Effector memory CD8-positive, alpha-beta T cell (primary cell): ENCODE data around the gene RXYLT1.

Source experiments
- ATAC-seq: fragments of 150-1000 bp; cut with Tn5 transposase; replicated peaks from 2 replicates; pipeline ENCODE4 v1.10.0; 2021; ENCODE audit warnings: mild to moderate bottlenecking, moderate library complexity
- DNase-seq, 3 experiments: peaks; one replicate each; pipeline ENCODE4 v3.0.0; 2021
- H3K27ac Mint-ChIP-seq, 2 donors: one replicate each; pipeline ENCODE4 v1.8.0; 2022; ENCODE audit warnings: mild to moderate bottlenecking in 2 of 2, mixed read lengths in 2 of 2, moderate library complexity in 2 of 2
- H3K27me3 Mint-ChIP-seq, 2 donors: one replicate each; pipeline ENCODE4 v1.8.0; 2022; ENCODE audit warnings: mixed read lengths in 2 of 2
- H3K36me3 Mint-ChIP-seq: one replicate; pipeline ENCODE4 v1.8.0; 2022; ENCODE audit warnings: mild to moderate bottlenecking, moderate library complexity, mixed read lengths; ENCODE audit not compliant: insufficient read depth
- H3K4me1 Mint-ChIP-seq, 2 donors: one replicate each; pipeline ENCODE4 v1.8.0; 2022; ENCODE audit warnings: low read depth in 2 of 2, mixed read lengths in 2 of 2
- H3K4me3 Mint-ChIP-seq, 2 donors: one replicate each; pipeline ENCODE4 v1.8.0; 2022; ENCODE audit warnings: mild to moderate bottlenecking in 2 of 2, mixed read lengths in 2 of 2, moderate library complexity in 2 of 2
- H3K9me3 Mint-ChIP-seq, 2 donors: one replicate each; pipeline ENCODE4 v1.8.0; 2022; ENCODE audit warnings: mixed read lengths in 2 of 2

Gene RXYLT1

GRCh38 chr12:63809566-63809965 is 29.9 kb downstream of the RXYLT1 start:
- Mint-ChIP-seq H3K36me3 (no peaks in the 10 kb centered on the region), H3K9me3 (no peaks in the 10 kb centered on the region), H3K27me3 (no peaks in the 10 kb centered on the region), H3K27ac (no peak overlapping the region), H3K4me3 (no peak overlapping the region), H3K4me1 (peaks cover under 1 to 2% of the 10 kb centered on the region in 2 donors)
- ATAC-seq, result no peak
- DNase-seq, result no peak

- H3K9me3 Mint-ChIP-seq, result no peaks in the 10 kb centered on the region
- H3K27me3 Mint-ChIP-seq, result no peaks in the 10 kb centered on the region
- ATAC-seq, result no peak
- H3K4me1 Mint-ChIP-seq, result peaks cover 13 to 16% of the 10 kb centered on the region in 2 donors
- H3K36me3 Mint-ChIP-seq, result peaks cover 4% of the 10 kb centered on the region
- H3K27ac Mint-ChIP-seq, result no peak overlapping the region
- no peak for DNase-seq
- no peak overlapping the region for H3K4me3 Mint-ChIP-seq
Observed at GRCh38 chr12:63811334-63811733, 31.6 kb downstream of the RXYLT1 start.

- DNase-seq (no peak), ATAC-seq (no peak)
- Mint-ChIP-seq H3K4me1 (peaks cover 13 to 16% of the 10 kb centered on the region in 2 donors), H3K36me3 (peaks cover 4% of the 10 kb centered on the region), H3K27me3 (no peaks in the 10 kb centered on the region), H3K4me3 (no peak overlapping the region), H3K9me3 (no peaks in the 10 kb centered on the region), H3K27ac (no peak overlapping the region)
Observed at GRCh38 chr12:63811755-63812154, 32.0 kb downstream of the RXYLT1 start.

GRCh38 chr12:63814146-63814772 is 34.5 kb downstream of the RXYLT1 start:
- Mint-ChIP-seq H3K27me3 (peaks cover 0 to 6% of the 10 kb centered on the region in 2 donors), H3K9me3 (no peaks in the 10 kb centered on the region), H3K27ac (peak overlapping the region; percentile 49 to 85), H3K4me3 (peak overlapping the region; percentile 54 to 61), H3K4me1 (peaks cover 13 to 16% of the 10 kb centered on the region in 2 donors), H3K36me3 (peaks cover 4% of the 10 kb centered on the region)
- ATAC-seq, result peak; percentile 46
- no peak for DNase-seq

GRCh38 chr12:63815482-63815852 is 35.8 kb downstream of the RXYLT1 start:
- Mint-ChIP-seq H3K27ac (peak overlapping the region; percentile 49 to 85), H3K9me3 (peaks cover 0 to 1% of the 10 kb centered on the region in 2 donors), H3K4me3 (peak overlapping the region; percentile 54 to 61), H3K36me3 (peaks cover 4% of the 10 kb centered on the region), H3K27me3 (peaks cover 0 to 18% of the 10 kb centered on the region in 2 donors), H3K4me1 (peaks cover 13 to 16% of the 10 kb centered on the region in 2 donors)
- ATAC-seq, result no peak
- no peak for DNase-seq

GRCh38 chr12:63816031-63816430 is 36.3 kb downstream of the RXYLT1 start:
- H3K9me3 Mint-ChIP-seq, result peaks cover 0 to 1% of the 10 kb centered on the region in 2 donors
- H3K4me3 Mint-ChIP-seq, result peak overlapping the region in 1 of 2 donors; percentile 61
- H3K36me3 Mint-ChIP-seq, result peaks cover 4% of the 10 kb centered on the region
- H3K27me3 Mint-ChIP-seq, result peaks cover 0 to 18% of the 10 kb centered on the region in 2 donors
- H3K4me1 Mint-ChIP-seq, result peaks cover 13 to 16% of the 10 kb centered on the region in 2 donors
- peak overlapping the region; percentile 49 to 85 for H3K27ac Mint-ChIP-seq
- DNase-seq (no peak), ATAC-seq (no peak)

- no peaks in the 10 kb centered on the region for H3K36me3 Mint-ChIP-seq
- H3K4me3 Mint-ChIP-seq, result no peak overlapping the region
- no peak overlapping the region for H3K27ac Mint-ChIP-seq
- no peak for DNase-seq
- H3K27me3 Mint-ChIP-seq, result peaks cover 24 to 42% of the 10 kb centered on the region in 2 donors
- peaks cover 0 to 1% of the 10 kb centered on the region in 2 donors for H3K9me3 Mint-ChIP-seq
- no peak for ATAC-seq
- H3K4me1 Mint-ChIP-seq, result peaks cover 12% of the 10 kb centered on the region in 2 donors
Observed at GRCh38 chr12:63820427-63820826, 40.7 kb downstream of the RXYLT1 start.

- H3K9me3 Mint-ChIP-seq, result peaks cover 0 to 1% of the 10 kb centered on the region in 2 donors
- ATAC-seq (peak; percentile 21), DNase-seq (no peak)
- no peaks in the 10 kb centered on the region for H3K36me3 Mint-ChIP-seq
- H3K27me3 Mint-ChIP-seq, result peaks cover 24 to 42% of the 10 kb centered on the region in 2 donors
- peaks cover 5 to 6% of the 10 kb centered on the region in 2 donors for H3K4me1 Mint-ChIP-seq
- no peak overlapping the region for H3K27ac Mint-ChIP-seq
- peak overlapping the region; percentile 62 to 76 for H3K4me3 Mint-ChIP-seq
Observed at GRCh38 chr12:63821781-63822251, 42.1 kb downstream of the RXYLT1 start.

- DNase-seq, result no peak
- Mint-ChIP-seq H3K4me1 (peaks cover 5 to 6% of the 10 kb centered on the region in 2 donors), H3K27ac (no peak overlapping the region), H3K9me3 (peaks cover 0 to 1% of the 10 kb centered on the region in 2 donors), H3K4me3 (peak overlapping the region; percentile 62 to 76), H3K36me3 (no peaks in the 10 kb centered on the region), H3K27me3 (peaks cover 24 to 42% of the 10 kb centered on the region in 2 donors)
- no peak for ATAC-seq
Observed at GRCh38 chr12:63822352-63822751, 42.6 kb downstream of the RXYLT1 start.

GRCh38 chr12:63823040-63823439 is 43.3 kb downstream of the RXYLT1 start:
- ATAC-seq (no peak), DNase-seq (no peak)
- H3K9me3 Mint-ChIP-seq, result peaks cover 0 to 1% of the 10 kb centered on the region in 2 donors
- no peak overlapping the region for H3K27ac Mint-ChIP-seq
- H3K4me3 Mint-ChIP-seq, result no peak overlapping the region
- peaks cover 24 to 42% of the 10 kb centered on the region in 2 donors for H3K27me3 Mint-ChIP-seq
- H3K36me3 Mint-ChIP-seq, result no peaks in the 10 kb centered on the region
- peaks cover 5 to 6% of the 10 kb centered on the region in 2 donors for H3K4me1 Mint-ChIP-seq

GRCh38 chr12:63826006-63826585 is 46.4 kb downstream of the RXYLT1 start:
- no peak overlapping the region for H3K4me3 Mint-ChIP-seq
- ATAC-seq (peak; percentile 54), DNase-seq (no peak)
- H3K9me3 Mint-ChIP-seq, result no peaks in the 10 kb centered on the region
- no peak overlapping the region for H3K27ac Mint-ChIP-seq
- peaks cover 24 to 33% of the 10 kb centered on the region in 2 donors for H3K27me3 Mint-ChIP-seq
- no peaks in the 10 kb centered on the region for H3K36me3 Mint-ChIP-seq
- H3K4me1 Mint-ChIP-seq, result peaks cover 5 to 6% of the 10 kb centered on the region in 2 donors

- no peak for DNase-seq
- ATAC-seq, result no peak
- no peak overlapping the region for H3K4me3 Mint-ChIP-seq
- H3K9me3 Mint-ChIP-seq, result no peaks in the 10 kb centered on the region
- peaks cover 11 to 15% of the 10 kb centered on the region in 2 donors for H3K27me3 Mint-ChIP-seq
- no peaks in the 10 kb centered on the region for H3K4me1 Mint-ChIP-seq
- H3K36me3 Mint-ChIP-seq, result no peaks in the 10 kb centered on the region
- no peak overlapping the region for H3K27ac Mint-ChIP-seq
Observed at GRCh38 chr12:63828867-63829266, 49.2 kb downstream of the RXYLT1 start.

GRCh38 chr12:63836046-63836445 is 56.3 kb downstream of the RXYLT1 start:
- Mint-ChIP-seq H3K27me3 (peaks cover 0 to 26% of the 10 kb centered on the region in 2 donors), H3K36me3 (peaks cover 2% of the 10 kb centered on the region), H3K9me3 (no peaks in the 10 kb centered on the region), H3K4me3 (no peak overlapping the region), H3K27ac (no peak overlapping the region), H3K4me1 (no peaks in the 10 kb centered on the region)
- DNase-seq (no peak), ATAC-seq (no peak)

GRCh38 chr12:63836936-63837335 is 57.2 kb downstream of the RXYLT1 start:
- DNase-seq (no peak), ATAC-seq (no peak)
- H3K9me3 Mint-ChIP-seq, result no peaks in the 10 kb centered on the region
- no peak overlapping the region for H3K27ac Mint-ChIP-seq
- no peak overlapping the region for H3K4me3 Mint-ChIP-seq
- H3K4me1 Mint-ChIP-seq, result no peaks in the 10 kb centered on the region
- peaks cover 0 to 18% of the 10 kb centered on the region in 2 donors for H3K27me3 Mint-ChIP-seq
- peaks cover 2% of the 10 kb centered on the region for H3K36me3 Mint-ChIP-seq
